ENCODE measurements around the gene CACYBP. TPM values are rescaled to one million over a fixed set of nuclear protein-coding genes. Genes with fewer than 3 reads are reported as not detected.

CACYBP gene
- total RNA-seq, 2 experiments from 2014 or later, result 140 to 146 TPM

GRCh38 chr1:174964972-174965361, 34.8 kb upstream of the CACYBP start:
- H3K36me3 Mint-ChIP-seq (ENCODE audit: low read depth), result peaks cover 5% of the 10 kb centered on the region

GRCh38 chr1:174965362-174966007, 34.3 kb upstream of the CACYBP start:
- ATAC-seq (ENCODE audit: poor library complexity) (no peak), DNase-seq (peak; percentile 13 to 59 (median 27))
- Mint-ChIP-seq H3K36me3 (ENCODE audit: low read depth) (peaks cover 5% of the 10 kb centered on the region), H3K9me3 (no peaks in the 10 kb centered on the region), H3K4me1 (ENCODE audit: low read depth) (peaks cover 66% of the 10 kb centered on the region), H3K4me3 (peak overlapping the region; percentile 85), H3K27me3 (no peaks in the 10 kb centered on the region), H3K27ac (peak overlapping the region; percentile 95)
- H3K4me1 ChIP-seq (ENCODE audit: insufficient read depth, low read length), result peaks cover 40% of the 10 kb centered on the region
- POLR2A ChIA-PET, result interaction anchor here (1.0 to 10.4 kb wide), 15 partner anchors 11 to 1141 kb away, joined by 3 to 338 read pairs (median 9); partner anchors contain the start of genes CACYBP, CENPL, DARS2 and MRPS14
- H3K4me3 ChIP-seq (ENCODE audit: low read length), result peak overlapping the region; percentile 47
- H3K9me3 ChIP-seq (ENCODE audit: control insufficient read depth in 1 of 2, insufficient read depth in 1 of 2, low read length in 2 of 2), result no peaks in the 10 kb centered on the region
- H3K36me3 ChIP-seq (ENCODE audit: insufficient read depth, low read length), result peaks cover 7% of the 10 kb centered on the region
- no peak for TF ChIP-seq CTCF (IDR thresholded peaks at IDR 0.05)
- CTCF ChIA-PET, result interaction anchor here (2.1 to 4.5 kb wide), 4 partner anchors 18 to 165 kb away, joined by 6 to 25 read pairs (median 14); no protein-coding TSS in a partner anchor
- no peaks in the 10 kb centered on the region for H3K27me3 ChIP-seq (ENCODE audit: control insufficient read depth in 1 of 2, insufficient read depth in 2 of 2, low read length in 2 of 2)
- H3K27ac ChIP-seq (ENCODE audit: low read depth in 1 of 2, low read length in 2 of 2), result peak overlapping the region; percentile 76 to 88
- intact Hi-C loops (cut with DNase I, micrococcal nuclease), result loop anchor here in 1 of 2 experiments (1.0 to 5.0 kb wide), 5 partner anchors 16 to 168 kb away; no protein-coding TSS in a partner anchor

More at GRCh38 chr1:174964972-174965361, 34.8 kb upstream of the CACYBP start:
- peak overlapping the region; percentile 76 to 88 for H3K27ac ChIP-seq (ENCODE audit: low read depth in 1 of 2, low read length in 2 of 2)
- ChIA-PET POLR2A (interaction anchor here (1.0 to 10.4 kb wide), 15 partner anchors 11 to 165 kb away, joined by 3 to 338 read pairs (median 9); partner anchors contain the start of genes CACYBP and MRPS14), CTCF (interaction anchor here (1.1 to 4.5 kb wide), 7 partner anchors 12 to 165 kb away, joined by 3 to 25 read pairs (median 6); no protein-coding TSS in a partner anchor)
- no peak for TF ChIP-seq CTCF (IDR thresholded peaks at IDR 0.05)
- DNase-seq (peak in 7 of 14 experiments; percentile 3 to 74 (median 33)), ATAC-seq (ENCODE audit: poor library complexity) (peak; percentile 43)
- no peaks in the 10 kb centered on the region for H3K9me3 ChIP-seq (ENCODE audit: control insufficient read depth in 1 of 2, insufficient read depth in 1 of 2, low read length in 2 of 2)
- no peaks in the 10 kb centered on the region for H3K9me3 Mint-ChIP-seq
- no peaks in the 10 kb centered on the region for H3K27me3 Mint-ChIP-seq
- H3K27me3 ChIP-seq (ENCODE audit: control insufficient read depth in 1 of 2, insufficient read depth in 2 of 2, low read length in 2 of 2), result no peaks in the 10 kb centered on the region
- peaks cover 38% of the 10 kb centered on the region for H3K4me1 ChIP-seq (ENCODE audit: insufficient read depth, low read length)
- H3K4me3 ChIP-seq (ENCODE audit: low read length), result peak overlapping the region; percentile 47
- H3K36me3 ChIP-seq (ENCODE audit: insufficient read depth, low read length), result peaks cover 5% of the 10 kb centered on the region
- intact Hi-C loops (cut with DNase I, micrococcal nuclease), result loop anchor here (1.0 to 5.0 kb wide), 7 partner anchors 16 to 168 kb away; partner anchors contain the start of gene CACYBP (in 2 of the 2)
- peak overlapping the region; percentile 95 for H3K27ac Mint-ChIP-seq
- H3K4me3 Mint-ChIP-seq, result peak overlapping the region; percentile 85
- peaks cover 61% of the 10 kb centered on the region for H3K4me1 Mint-ChIP-seq (ENCODE audit: low read depth)

GRCh38 chr1:174966008-174966572, 33.7 kb upstream of the CACYBP start:
- H3K4me3 ChIP-seq (ENCODE audit: low read length), result peak overlapping the region; percentile 47
- H3K36me3 ChIP-seq (ENCODE audit: insufficient read depth, low read length), result peaks cover 7% of the 10 kb centered on the region
- H3K4me1 ChIP-seq (ENCODE audit: insufficient read depth, low read length), result peaks cover 40% of the 10 kb centered on the region
- H3K27ac ChIP-seq (ENCODE audit: low read depth in 1 of 2, low read length in 2 of 2), result peak overlapping the region; percentile 76 to 88
- H3K27ac Mint-ChIP-seq, result peak overlapping the region; percentile 95
- ATAC-seq (ENCODE audit: poor library complexity), result no peak
- POLR2A ChIA-PET, result interaction anchor here (0.9 to 10.4 kb wide), 16 partner anchors 10 to 1142 kb away, joined by 3 to 338 read pairs (median 8); partner anchors contain the start of genes CACYBP, CENPL, DARS2 and MRPS14
- H3K9me3 ChIP-seq (ENCODE audit: control insufficient read depth in 1 of 2, insufficient read depth in 1 of 2, low read length in 2 of 2), result no peaks in the 10 kb centered on the region
- DNase-seq, result no peak
- H3K36me3 Mint-ChIP-seq (ENCODE audit: low read depth), result peaks cover 5% of the 10 kb centered on the region
- peak overlapping the region; percentile 85 for H3K4me3 Mint-ChIP-seq
- no peak for TF ChIP-seq CTCF (IDR thresholded peaks at IDR 0.05)
- no peaks in the 10 kb centered on the region for H3K27me3 ChIP-seq (ENCODE audit: control insufficient read depth in 1 of 2, insufficient read depth in 2 of 2, low read length in 2 of 2)
- H3K9me3 Mint-ChIP-seq, result no peaks in the 10 kb centered on the region
- H3K27me3 Mint-ChIP-seq, result no peaks in the 10 kb centered on the region
- CTCF ChIA-PET, result interaction anchor here (2.1 to 4.5 kb wide), 4 partner anchors 17 to 166 kb away, joined by 6 to 25 read pairs (median 14); no protein-coding TSS in a partner anchor
- peaks cover 66% of the 10 kb centered on the region for H3K4me1 Mint-ChIP-seq (ENCODE audit: low read depth)
- intact Hi-C loops (cut with DNase I, micrococcal nuclease), result loop anchor here in 1 of 2 experiments (5.0 kb wide), 4 partner anchors 34 to 169 kb away; no protein-coding TSS in a partner anchor

Measured in CD4-positive, alpha-beta T cell (primary cell).